Measurements from ENCODE around the gene MBOAT2. TPM values are rescaled to one million over a fixed set of nuclear protein-coding genes. Genes with fewer than 3 reads are reported as not detected.

MBOAT2 gene
- total and polyA plus RNA-seq, 4 donors, result 9.0 to 72.9 (median 16.8) TPM

DNA sequence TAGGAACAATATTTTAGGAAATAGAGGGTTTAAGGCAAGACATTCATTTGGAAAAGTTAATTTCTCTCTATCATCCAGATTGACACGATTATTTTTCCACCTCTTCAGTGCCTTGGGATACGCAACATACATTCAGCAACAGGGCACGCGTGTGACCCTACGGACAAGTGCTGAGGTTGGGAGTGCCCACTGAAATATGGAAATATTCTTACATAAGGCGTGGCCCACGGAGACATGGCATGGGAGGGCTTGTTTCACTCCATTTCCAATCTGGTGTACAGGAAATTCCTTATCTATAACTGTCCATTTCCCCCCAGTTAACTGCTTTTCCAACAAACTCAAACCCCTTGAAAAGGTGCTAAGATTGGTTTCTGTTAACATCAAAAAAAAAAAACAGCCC lies 145.2 kb downstream of the MBOAT2 start:
- Histone ChIP-seq H3K27me3 (ENCODE audit: control insufficient read depth in 3 of 3, insufficient read depth in 3 of 3, low read length in 2 of 3) (no peaks in the 10 kb centered on the region), H3K9ac (ENCODE audit: insufficient read depth in 1 of 2, low read length in 2 of 2) (no peak overlapping the region), H3K36me3 (ENCODE audit: control insufficient read depth in 4 of 4, insufficient read depth in 4 of 4, low read length in 4 of 4) (no peaks in the 10 kb centered on the region), H3K27ac (ENCODE audit: low read depth in 1 of 2, low read length in 1 of 2) (no peak overlapping the region), H3K9me3 (ENCODE audit: control insufficient read depth in 4 of 4, insufficient read depth in 3 of 4, low read length in 3 of 4) (no peaks in the 10 kb centered on the region), H3K4me3 (no peak overlapping the region), H3K4me1 (ENCODE audit: control insufficient read depth in 5 of 5, insufficient read depth in 5 of 5, low read length in 5 of 5) (peaks cover 0 to 2% (median 0%) of the 10 kb centered on the region in 5 donors)
- WGBS, 2 donors, result 96% methylated on average over 7 of the region's 7 CpGs
- ATAC-seq (ENCODE audit: insufficient read depth, low FRiP score) (no peak), DNase-seq (no peak)
- TF ChIP-seq, protein P1, sequence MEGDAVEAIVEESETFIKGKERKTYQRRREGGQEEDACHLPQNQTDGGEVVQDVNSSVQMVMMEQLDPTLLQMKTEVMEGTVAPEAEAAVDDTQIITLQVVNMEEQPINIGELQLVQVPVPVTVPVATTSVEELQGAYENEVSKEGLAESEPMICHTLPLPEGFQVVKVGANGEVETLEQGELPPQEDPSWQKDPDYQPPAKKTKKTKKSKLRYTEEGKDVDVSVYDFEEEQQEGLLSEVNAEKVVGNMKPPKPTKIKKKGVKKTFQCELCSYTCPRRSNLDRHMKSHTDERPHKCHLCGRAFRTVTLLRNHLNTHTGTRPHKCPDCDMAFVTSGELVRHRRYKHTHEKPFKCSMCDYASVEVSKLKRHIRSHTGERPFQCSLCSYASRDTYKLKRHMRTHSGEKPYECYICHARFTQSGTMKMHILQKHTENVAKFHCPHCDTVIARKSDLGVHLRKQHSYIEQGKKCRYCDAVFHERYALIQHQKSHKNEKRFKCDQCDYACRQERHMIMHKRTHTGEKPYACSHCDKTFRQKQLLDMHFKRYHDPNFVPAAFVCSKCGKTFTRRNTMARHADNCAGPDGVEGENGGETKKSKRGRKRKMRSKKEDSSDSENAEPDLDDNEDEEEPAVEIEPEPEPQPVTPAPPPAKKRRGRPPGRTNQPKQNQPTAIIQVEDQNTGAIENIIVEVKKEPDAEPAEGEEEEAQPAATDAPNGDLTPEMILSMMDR (IDR thresholded peaks at IDR 0.05; ENCODE audit: control extremely low read depth, extremely low read depth), result no peak

DNA sequence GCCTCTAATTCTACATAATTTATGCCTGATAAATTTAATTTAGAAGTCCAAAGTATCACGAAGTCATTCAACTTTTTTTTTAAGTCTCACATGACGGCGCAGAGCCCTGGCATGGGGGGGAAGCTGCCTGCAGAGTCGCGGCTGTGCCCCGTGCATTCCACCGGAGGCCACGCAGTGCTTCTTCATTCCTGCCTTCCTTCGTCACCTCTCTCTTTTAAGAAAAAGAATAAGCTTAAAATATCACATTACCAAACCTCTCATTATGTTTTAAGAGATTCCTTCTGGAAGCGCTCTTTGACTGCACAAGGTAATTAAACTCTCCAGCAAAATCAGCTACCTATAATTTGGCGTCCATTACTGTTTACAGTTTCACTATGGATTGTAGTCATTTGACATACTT lies 145.8 kb downstream of the MBOAT2 start:
- TF ChIP-seq, protein P1 (IDR thresholded peaks at IDR 0.05; ENCODE audit: control extremely low read depth, extremely low read depth), result no peak
- Histone ChIP-seq H3K36me3 (ENCODE audit: control insufficient read depth in 4 of 4, insufficient read depth in 4 of 4, low read length in 4 of 4) (no peaks in the 10 kb centered on the region), H3K4me3 (no peak overlapping the region), H3K9ac (ENCODE audit: insufficient read depth in 1 of 2, low read length in 2 of 2) (no peak overlapping the region), H3K9me3 (ENCODE audit: control insufficient read depth in 4 of 4, insufficient read depth in 3 of 4, low read length in 3 of 4) (no peaks in the 10 kb centered on the region), H3K4me1 (ENCODE audit: control insufficient read depth in 5 of 5, insufficient read depth in 5 of 5, low read length in 5 of 5) (peaks cover 0 to 2% (median 0%) of the 10 kb centered on the region in 5 donors), H3K27ac (ENCODE audit: low read depth in 1 of 2, low read length in 1 of 2) (no peak overlapping the region), H3K27me3 (ENCODE audit: control insufficient read depth in 3 of 3, insufficient read depth in 3 of 3, low read length in 2 of 3) (no peaks in the 10 kb centered on the region)
- WGBS, 2 donors, result 96 to 97% methylated on average over 11 of the region's 11 CpGs
- ATAC-seq (ENCODE audit: insufficient read depth, low FRiP score), result no peak
- DNase-seq, result no peak

GRCh38 chr2:8856176-8856575 lies 147.3 kb downstream of the MBOAT2 start:
- ATAC-seq (ENCODE audit: insufficient read depth, low FRiP score) (no peak), DNase-seq (no peak)
- Histone ChIP-seq H3K36me3 (ENCODE audit: control insufficient read depth in 4 of 4, insufficient read depth in 4 of 4, low read length in 4 of 4) (no peaks in the 10 kb centered on the region), H3K4me3 (no peak overlapping the region), H3K4me1 (ENCODE audit: control insufficient read depth in 5 of 5, insufficient read depth in 5 of 5, low read length in 5 of 5) (peaks cover 0 to 2% (median 0%) of the 10 kb centered on the region in 5 donors), H3K9me3 (ENCODE audit: control insufficient read depth in 4 of 4, insufficient read depth in 3 of 4, low read length in 3 of 4) (no peaks in the 10 kb centered on the region), H3K27me3 (ENCODE audit: control insufficient read depth in 3 of 3, insufficient read depth in 3 of 3, low read length in 2 of 3) (no peaks in the 10 kb centered on the region), H3K27ac (ENCODE audit: low read depth in 1 of 2, low read length in 1 of 2) (no peak overlapping the region), H3K9ac (ENCODE audit: insufficient read depth in 1 of 2, low read length in 2 of 2) (no peak overlapping the region)
- WGBS, 2 donors, result 93 to 97% methylated on average over 2 of the region's 2 CpGs
- TF ChIP-seq, protein P1 (IDR thresholded peaks at IDR 0.05; ENCODE audit: control extremely low read depth, extremely low read depth), result no peak

GRCh38 chr2:8855010-8855409 lies 148.5 kb downstream of the MBOAT2 start:
- ATAC-seq (ENCODE audit: insufficient read depth, low FRiP score) (no peak), DNase-seq (no peak)
- 96 to 97% methylated on average over 3 of the region's 3 CpGs for WGBS, 2 donors
- H3K9me3 ChIP-seq (ENCODE audit: control insufficient read depth in 4 of 4, insufficient read depth in 3 of 4, low read length in 3 of 4), result no peaks in the 10 kb centered on the region
- H3K4me3 ChIP-seq, result no peak overlapping the region
- H3K27ac ChIP-seq (ENCODE audit: low read depth in 1 of 2, low read length in 1 of 2), result no peak overlapping the region
- H3K9ac ChIP-seq (ENCODE audit: insufficient read depth in 1 of 2, low read length in 2 of 2), result no peak overlapping the region
- no peaks in the 10 kb centered on the region for H3K36me3 ChIP-seq (ENCODE audit: control insufficient read depth in 4 of 4, insufficient read depth in 4 of 4, low read length in 4 of 4)
- peaks cover 0 to 3% (median 0%) of the 10 kb centered on the region in 5 donors for H3K4me1 ChIP-seq (ENCODE audit: control insufficient read depth in 5 of 5, insufficient read depth in 5 of 5, low read length in 5 of 5)
- no peaks in the 10 kb centered on the region for H3K27me3 ChIP-seq (ENCODE audit: control insufficient read depth in 3 of 3, insufficient read depth in 3 of 3, low read length in 2 of 3)
- TF ChIP-seq, protein P1 (IDR thresholded peaks at IDR 0.05; ENCODE audit: control extremely low read depth, extremely low read depth), result no peak

All from lung (tissue), 12 donors.